Superior temporal gyrus (tissue), 1 donor: ENCODE measurements around the gene C2orf76.
"Not testable (repeated sequence)": the region's sequence is repeated elsewhere in the genome, so short reads cannot be mapped to it uniquely, and the experiment has no call there.

ENCODE experiments used
- DNase-seq: peaks from one replicate; pipeline ENCODE4 v3.0.0-alpha.2; 2016; ENCODE audit errors: extremely low spot score

C2orf76 gene

DNA sequence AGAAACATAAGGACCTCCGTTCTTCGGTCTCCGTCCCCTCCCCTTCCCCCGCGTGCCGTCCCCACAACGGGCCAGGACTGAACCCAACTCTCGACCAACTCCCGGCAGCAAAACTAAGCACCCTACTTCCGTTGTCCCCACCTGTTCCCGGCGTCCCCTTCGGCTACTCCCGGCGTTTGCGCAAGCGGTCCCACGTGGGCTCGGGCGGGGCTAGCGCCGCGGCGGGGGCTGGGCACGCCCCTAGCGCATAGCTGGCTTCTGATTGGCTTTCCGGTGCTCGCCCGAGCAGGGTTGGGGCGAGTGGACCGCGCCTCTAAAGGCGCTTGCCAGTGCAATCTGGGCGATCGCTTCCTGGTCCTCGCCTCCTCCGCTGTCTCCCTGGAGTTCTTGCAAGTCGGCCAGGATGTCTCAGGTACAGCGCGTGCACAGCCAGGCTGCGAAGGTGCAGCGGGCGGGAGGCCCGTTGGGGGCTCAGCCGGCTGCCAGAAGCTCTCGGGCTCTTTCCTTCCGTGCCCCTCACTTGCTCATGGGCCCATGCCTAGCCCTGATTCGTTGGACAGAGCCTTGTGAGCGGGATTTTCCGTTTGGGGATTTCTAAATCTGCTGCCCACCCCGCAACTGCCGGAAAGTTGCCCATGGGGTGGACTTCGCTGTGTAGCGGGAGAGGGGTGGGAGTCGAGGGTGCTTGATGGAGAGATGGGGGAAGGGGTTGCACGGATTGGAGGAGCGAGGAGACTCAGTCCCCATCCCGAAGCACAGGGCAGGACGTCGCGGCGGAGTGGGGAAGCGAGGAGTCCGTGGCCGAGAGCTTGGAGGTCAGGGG is at the start of gene C2orf76, which contains the start of gene DBI:
Gene C2orf76, minus strand, starts transcription at position 186 of the 823 bp plus-strand sequence. CDS start 26,875 bp downstream, outside the sequence.
Gene DBI, plus strand, starts transcription at position 329 of the 823 bp plus-strand sequence. Its CDS starts 75 bp downstream, at position 404.
- DNase-seq: peak; percentile 97

GRCh38 chr2:119415630-119416029 is 49.0 kb upstream of the C2orf76 start:
- no peak for DNase-seq

- no peak for DNase-seq
Observed at GRCh38 chr2:119414894-119415293, 48.3 kb upstream of the C2orf76 start.

DNA sequence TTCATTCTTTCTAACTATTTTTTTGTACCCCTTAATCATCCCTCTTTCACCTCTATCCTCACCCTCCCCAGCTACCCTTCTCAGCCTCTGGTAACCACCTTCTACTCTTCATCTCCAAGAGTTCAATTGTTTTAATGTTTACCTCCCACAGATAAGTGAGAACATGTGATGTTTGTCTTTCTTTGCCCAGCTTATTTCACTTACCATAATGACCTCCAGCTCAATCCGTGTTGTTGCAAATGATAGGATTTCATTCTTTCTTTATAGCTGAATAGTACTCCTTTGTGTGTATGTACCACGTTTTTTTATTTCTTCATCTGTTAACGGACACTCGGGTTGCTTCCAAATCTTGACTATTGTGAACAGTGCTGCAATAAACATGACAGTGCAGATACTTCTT is 42.9 kb upstream of the C2orf76 start:
- no peak for DNase-seq

- no peak for DNase-seq
Observed at GRCh38 chr2:119408221-119408619, 41.6 kb upstream of the C2orf76 start.

- peak; percentile 85 for DNase-seq
Observed at GRCh38 chr2:119407430-119408220, 41.0 kb upstream of the C2orf76 start.

GRCh38 chr2:119405151-119405550 is 38.5 kb upstream of the C2orf76 start:
- no peak for DNase-seq

DNA sequence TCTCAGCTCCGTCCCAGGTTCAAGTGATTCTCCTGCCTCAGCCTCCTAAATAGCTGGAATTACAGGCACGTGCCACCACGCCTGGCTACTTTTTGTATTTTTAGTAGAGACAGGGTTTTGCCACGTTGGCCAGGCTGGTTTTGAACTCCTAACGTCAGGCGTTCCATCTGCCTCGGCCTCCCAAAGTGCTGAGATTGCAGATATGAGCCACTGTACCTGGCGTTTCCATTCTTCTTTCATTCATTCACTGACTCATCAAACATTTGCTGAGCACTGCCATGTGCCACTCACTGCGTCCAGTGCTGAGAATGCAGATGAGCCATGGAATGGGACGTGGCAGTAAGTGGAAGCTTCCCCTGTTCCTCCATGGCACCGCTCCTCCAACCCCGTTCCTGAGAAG is 37.0 kb upstream of the C2orf76 start:
- DNase-seq: not testable (repeated sequence)

GRCh38 chr2:119402645-119403560 is 36.3 kb upstream of the C2orf76 start:
- DNase-seq: no peak

DNA sequence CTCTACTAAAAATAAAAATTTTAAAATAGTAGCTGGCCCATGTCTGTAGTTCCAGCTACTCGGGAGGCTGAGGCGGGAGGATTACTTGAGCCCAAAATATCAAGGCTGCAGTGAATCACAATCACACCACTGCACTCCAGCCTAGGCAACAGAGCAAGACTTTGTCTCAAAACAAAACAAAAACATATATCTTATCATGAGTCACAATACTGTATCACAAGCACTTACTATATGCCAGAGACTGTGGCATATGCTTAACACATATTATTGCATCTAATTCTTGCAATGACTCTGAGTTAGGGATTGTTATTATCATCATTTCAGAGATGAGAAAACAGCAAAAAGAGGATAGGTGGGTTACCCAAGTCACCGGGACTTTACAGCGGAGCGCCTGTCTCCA is 35.5 kb upstream of the C2orf76 start:
- no peak for DNase-seq

DNA sequence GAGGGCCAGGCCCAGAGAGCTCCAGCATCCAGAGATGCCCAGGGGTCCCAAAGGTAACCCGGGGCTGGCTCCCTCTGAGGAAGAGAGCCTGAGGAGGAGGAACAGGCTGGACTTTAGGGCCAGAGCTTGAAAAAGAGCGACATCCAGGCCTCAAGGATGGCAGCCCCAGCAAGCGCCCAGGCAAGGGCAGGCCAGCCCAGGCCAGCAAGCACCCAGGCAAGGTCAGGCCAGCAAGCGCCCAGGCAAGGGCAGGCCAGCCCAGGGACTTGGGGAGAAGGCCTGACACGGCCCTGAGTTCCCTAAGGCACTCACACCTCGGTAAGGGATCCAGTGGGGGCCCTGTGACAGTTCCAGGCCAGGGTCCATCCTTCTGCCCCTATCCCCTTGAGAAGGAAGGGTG is 30.6 kb upstream of the C2orf76 start:
- DNase-seq: no peak

DNA sequence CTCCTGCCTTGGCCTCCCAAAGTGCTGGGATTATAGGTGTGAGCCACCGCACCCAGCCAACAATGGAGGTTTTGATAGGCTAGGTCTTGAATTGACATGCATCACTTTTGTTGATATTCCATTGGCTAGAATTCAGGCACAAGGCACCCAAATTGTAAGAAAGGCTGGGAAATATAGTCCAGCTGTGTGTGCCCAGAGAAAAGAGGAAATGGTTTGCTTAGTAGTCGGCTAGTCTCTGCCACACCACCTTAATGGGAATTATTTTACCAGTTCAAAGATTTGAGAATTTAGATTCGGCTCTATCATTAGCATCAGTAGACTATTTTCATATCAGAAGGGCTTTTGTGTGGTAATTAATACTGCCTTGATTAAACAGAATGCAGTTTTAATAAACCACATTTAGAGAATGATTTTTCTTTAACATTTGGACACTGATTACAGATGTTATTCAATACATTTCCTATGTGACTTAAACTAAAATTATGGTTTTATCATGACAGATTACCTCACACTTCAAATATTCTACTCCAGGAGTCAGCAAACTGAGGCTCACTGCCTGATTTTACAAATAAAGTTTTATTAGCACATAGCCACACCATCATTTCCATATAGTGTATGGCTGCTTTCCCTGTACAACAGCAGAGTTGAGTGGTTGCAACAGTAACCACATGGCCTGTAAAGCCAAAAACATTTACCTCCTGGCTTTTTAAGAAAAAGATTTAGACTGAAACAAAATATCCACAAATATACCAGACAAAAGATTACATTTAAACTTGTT is 27.5 kb upstream of the C2orf76 start:
- DNase-seq: no peak

DNA sequence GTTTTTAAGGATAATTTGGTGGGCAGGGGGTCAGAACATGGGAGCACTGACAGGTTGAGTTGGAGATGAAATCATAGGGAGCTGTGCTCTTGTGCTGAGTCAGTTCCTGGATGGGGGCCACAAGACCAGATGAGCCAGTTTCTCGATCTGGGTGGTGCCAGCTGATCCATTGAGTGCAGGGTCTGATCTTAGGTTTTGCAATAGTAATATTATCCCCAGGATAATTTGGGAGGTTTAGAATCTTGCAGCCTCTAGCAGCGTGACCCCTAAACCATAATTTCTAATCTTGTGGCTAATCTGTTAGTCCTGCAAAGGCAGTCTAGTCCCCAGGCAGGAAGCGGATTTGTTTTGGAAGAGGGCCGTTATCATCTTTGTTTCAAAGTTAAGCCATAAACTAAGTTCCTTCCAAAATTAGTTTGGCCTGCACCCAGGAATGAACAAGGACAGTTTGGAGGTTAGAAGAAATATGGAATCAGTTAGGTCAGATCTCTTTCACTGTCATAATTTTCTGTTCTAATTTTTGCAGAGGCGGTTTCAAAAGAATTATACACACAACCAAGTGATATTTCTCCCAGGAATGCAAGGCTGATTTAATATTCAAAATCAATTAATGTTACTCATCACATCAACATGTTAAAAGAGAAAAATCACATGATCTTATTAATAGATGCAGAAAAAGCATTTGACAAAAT is 23.1 kb upstream of the C2orf76 start:
- no peak for DNase-seq

DNA sequence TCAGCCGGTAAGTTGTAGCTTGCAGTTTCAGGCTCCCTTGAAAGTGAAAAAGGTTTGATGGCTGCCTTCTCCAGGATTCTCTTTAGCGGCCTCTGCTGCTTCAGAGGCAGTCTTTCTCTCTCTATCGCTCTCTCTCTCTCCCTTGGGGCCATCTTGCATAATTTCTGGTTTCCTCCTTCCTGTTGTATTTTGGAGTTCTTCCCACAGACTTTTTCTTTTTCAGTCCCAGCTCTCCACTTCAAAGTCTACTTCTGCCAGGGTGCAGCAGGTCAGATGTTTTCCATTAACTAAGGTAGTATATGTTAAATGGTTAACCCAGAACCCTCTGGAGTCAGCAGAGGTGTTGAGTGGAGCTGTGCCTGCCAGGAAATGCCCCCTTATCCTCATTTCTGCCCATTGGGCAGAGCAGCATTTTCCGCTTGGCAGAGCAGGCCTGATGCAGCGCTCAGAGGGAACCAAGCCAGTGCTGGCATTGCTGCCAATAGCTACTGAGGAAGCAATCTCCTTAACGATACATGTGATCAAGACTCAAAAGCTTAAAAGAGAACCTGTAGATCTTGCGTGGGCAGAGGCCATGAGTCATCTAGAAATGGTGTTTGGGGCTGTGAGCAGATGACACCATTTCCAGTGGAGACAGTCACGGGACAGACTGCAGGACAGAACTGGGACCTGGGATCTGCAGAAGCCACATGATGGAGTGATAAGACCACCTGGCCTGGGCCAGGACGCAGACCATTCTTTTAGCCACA is 20.9 kb upstream of the C2orf76 start:
- DNase-seq: peak; percentile 75

DNA sequence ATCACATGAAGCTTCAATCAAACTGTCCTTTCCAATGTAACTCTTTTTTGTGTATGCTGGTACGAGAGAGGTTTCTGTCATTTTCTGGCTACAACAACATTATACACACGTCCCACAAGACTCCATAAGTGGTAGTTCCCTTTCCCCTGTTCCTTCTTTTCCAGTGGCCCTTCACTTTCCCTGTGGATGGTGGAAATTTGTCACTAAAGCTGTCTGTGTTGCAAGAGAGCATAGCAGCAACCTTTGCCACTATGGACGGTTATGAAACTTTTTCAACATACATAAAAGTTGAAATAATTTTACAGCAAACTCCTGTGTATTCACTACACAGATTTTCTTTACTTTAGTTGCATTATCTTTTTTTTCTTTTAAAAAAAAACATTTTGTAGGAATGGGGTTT is 18.8 kb upstream of the C2orf76 start:
- DNase-seq: no peak

DNA sequence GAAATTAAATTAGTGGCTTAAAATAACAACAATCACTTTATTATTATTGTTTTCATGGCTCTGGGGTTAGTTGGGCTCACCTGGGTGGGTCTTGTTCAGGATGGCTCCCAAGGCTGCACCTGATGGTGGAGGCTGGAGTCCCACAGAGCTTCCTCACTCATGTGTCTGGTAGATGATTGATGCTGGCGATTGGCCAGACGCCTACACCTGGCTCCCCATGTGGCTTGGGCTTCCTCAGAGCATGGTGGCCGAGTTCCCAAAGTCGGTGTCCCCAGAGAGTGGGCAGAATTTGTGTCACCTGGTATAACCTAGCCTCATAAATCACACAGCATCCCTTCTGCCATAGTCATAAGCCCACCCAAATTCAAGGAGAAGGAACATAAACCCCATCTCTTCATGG is 18.3 kb upstream of the C2orf76 start:
- DNase-seq: no peak

DNA sequence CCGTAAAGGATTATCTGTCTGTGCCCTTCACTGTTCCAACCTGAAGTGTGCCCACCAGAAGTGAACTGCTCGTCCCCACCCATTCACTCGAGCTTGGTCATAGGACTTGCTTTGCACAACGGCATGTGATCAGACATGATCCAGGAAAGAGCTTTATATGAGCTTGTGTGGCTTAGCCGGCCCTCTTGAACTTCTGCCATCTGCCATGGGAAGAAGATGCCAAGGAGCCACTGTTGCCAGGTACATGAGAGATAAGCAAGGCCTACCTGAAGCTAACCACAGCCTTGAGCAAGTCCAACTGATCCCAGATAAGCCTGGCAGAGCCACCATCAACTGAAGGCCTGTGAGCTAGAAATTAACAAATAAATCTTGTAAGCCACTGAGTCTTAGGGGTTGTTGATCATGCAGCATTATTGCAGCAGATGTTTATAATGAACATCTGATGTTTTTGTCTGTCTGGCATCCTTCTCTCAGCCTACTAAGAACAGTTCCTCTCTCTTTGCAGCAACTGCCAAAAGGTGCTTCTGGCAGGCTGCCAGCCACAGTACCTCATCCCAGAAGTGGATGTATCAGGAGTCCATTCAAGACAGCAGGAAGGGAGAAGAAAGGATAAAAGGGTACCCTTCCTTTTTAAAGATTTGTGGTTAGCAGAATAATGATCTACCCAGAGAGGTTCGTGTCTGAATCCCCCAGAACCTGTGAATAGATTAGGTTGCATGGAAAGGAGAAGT is 16.9 kb upstream of the C2orf76 start:
- DNase-seq: no peak

- DNase-seq: no peak
Observed at GRCh38 chr2:119378566-119378965, 11.9 kb upstream of the C2orf76 start.

- DNase-seq: no peak
Observed at GRCh38 chr2:119377993-119378345, 11.3 kb upstream of the C2orf76 start.
